Measurements from ENCODE around the gene FMO4.
"Not testable (repeated sequence)": the region's sequence is repeated elsewhere in the genome, so short reads cannot be mapped to it uniquely, and the experiment has no call there.

Gene FMO4

DNA sequence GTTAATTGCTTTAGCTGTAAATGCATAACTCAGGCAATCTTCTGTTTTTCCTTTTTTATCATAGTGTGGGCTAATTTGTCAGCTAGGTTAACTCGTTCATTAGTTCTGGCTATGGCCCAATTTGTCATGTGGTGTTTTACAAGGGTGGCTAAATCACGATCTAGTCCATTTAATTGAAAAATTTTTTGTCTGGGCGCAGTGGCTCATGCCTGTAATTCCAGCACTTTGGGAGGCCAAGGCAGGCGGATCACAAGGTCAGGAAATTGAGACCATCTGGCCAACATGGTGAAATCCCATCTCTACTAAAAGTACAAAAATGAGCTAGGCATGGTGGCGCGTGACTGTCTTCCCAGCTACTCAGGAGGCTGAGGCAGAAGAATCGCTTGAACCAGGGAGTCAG, 18.6 kb upstream of the FMO4 start:
- not testable (repeated sequence) for H3K9me3 ChIP-seq (ENCODE audit: control insufficient read depth, low read length); H3K9ac ChIP-seq (ENCODE audit: low read length); H3K4me3 ChIP-seq (ENCODE audit: low read length); H3K36me3 ChIP-seq (ENCODE audit: control insufficient read depth, insufficient read depth, low read length); H3K27me3 ChIP-seq (ENCODE audit: control insufficient read depth, insufficient read depth, low read length); H3K4me1 ChIP-seq (ENCODE audit: control insufficient read depth, insufficient read depth, low read length)

DNA sequence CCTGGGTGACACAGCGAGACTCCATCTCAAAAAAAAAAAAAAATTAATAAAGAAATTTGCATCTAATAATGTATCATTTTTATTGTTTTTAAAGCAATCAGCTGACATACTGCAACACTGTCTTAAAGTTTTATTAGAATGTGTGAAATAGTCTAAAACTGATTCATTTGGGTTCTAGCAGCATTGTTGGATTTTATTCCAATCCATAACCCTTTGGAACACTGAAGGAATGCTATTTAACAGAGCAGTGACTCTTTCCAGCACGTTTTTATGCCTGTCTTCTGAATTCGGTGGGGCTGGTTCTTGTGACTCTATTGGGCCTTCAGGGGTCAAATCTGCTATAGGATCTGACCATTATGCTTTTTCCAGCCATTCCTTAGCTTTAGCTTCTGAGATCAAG, 18.2 kb upstream of the FMO4 start:
- Histone ChIP-seq H3K9ac (ENCODE audit: low read length) (no peak overlapping the region), H3K4me1 (ENCODE audit: control insufficient read depth, insufficient read depth, low read length) (no peaks in the 10 kb centered on the region), H3K36me3 (ENCODE audit: control insufficient read depth, insufficient read depth, low read length) (no peaks in the 10 kb centered on the region), H3K9me3 (ENCODE audit: control insufficient read depth, low read length) (peaks cover 5% of the 10 kb centered on the region), H3K27me3 (ENCODE audit: control insufficient read depth, insufficient read depth, low read length) (no peaks in the 10 kb centered on the region), H3K4me3 (ENCODE audit: low read length) (no peak overlapping the region)

DNA sequence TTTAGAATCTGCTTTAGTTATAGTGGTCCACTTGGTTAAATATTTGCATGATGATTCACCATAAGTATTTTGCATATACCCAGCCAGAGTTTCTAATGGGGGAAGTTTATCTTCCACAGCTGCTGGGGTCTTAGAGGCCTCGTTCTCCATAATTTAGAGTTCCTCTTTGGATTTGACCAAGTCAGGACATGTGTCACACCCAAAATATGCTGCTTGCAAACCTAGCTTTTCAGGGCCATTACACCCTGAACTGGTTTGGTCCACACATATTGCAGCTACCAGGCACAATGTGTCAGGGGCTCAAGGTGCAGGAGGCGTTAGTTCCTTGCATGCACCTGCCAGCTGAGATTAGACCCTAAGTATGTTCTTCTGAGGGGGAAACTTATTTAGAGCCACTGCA, 17.1 kb upstream of the FMO4 start:
- H3K9me3 ChIP-seq (ENCODE audit: control insufficient read depth, low read length), result peaks cover 5% of the 10 kb centered on the region
- no peak overlapping the region for H3K9ac ChIP-seq (ENCODE audit: low read length)
- no peak overlapping the region for H3K4me3 ChIP-seq (ENCODE audit: low read length)
- H3K36me3 ChIP-seq (ENCODE audit: control insufficient read depth, insufficient read depth, low read length), result no peaks in the 10 kb centered on the region
- H3K4me1 ChIP-seq (ENCODE audit: control insufficient read depth, insufficient read depth, low read length), result no peaks in the 10 kb centered on the region
- no peaks in the 10 kb centered on the region for H3K27me3 ChIP-seq (ENCODE audit: control insufficient read depth, insufficient read depth, low read length)

DNA sequence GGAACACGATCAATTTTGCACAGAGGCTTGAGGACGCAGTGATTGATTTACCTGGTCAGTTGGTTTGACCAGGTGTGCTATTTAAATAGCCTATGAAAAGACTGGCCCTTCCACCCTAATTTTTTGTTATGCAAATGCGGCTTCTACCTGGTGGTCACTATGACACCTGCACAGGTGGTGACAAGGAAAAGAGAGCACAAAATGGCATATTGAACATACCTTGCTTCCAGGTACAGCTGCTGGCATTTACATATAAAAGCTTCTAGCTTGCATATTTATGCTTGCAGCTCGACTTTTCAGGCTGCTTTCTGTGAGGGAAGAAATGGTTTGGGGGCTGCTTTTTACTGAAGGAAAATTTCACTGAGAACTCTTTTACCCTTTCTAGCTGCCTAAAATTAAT, 15.3 kb upstream of the FMO4 start:
- no peaks in the 10 kb centered on the region for H3K36me3 ChIP-seq (ENCODE audit: control insufficient read depth, insufficient read depth, low read length)
- peaks cover 5% of the 10 kb centered on the region for H3K9me3 ChIP-seq (ENCODE audit: control insufficient read depth, low read length)
- no peak overlapping the region for H3K9ac ChIP-seq (ENCODE audit: low read length)
- no peaks in the 10 kb centered on the region for H3K4me1 ChIP-seq (ENCODE audit: control insufficient read depth, insufficient read depth, low read length)
- no peak overlapping the region for H3K4me3 ChIP-seq (ENCODE audit: low read length)
- no peaks in the 10 kb centered on the region for H3K27me3 ChIP-seq (ENCODE audit: control insufficient read depth, insufficient read depth, low read length)

DNA sequence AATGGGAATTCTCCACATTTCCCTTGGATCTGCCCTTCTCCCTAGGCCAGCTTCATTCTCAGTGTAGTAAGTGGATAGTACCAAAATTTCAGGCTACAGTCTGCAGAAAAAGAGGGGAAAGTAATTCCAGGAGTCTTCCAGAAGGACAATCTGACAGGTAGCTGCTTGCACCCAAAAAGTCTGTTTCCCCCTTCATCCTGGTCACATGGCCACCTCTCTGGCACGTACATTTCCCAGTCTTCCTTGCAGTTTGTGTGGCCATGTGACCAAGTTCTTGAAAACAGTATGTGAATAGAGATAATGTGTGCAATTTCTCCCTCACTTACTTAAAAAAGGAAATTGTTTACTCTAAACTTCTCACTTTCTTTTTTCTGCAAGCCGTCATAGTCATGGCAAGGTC, 14.6 kb upstream of the FMO4 start:
- Histone ChIP-seq H3K9ac (ENCODE audit: low read length) (no peak overlapping the region), H3K36me3 (ENCODE audit: control insufficient read depth, insufficient read depth, low read length) (no peaks in the 10 kb centered on the region), H3K4me3 (ENCODE audit: low read length) (no peak overlapping the region), H3K4me1 (ENCODE audit: control insufficient read depth, insufficient read depth, low read length) (no peaks in the 10 kb centered on the region), H3K27me3 (ENCODE audit: control insufficient read depth, insufficient read depth, low read length) (no peaks in the 10 kb centered on the region), H3K9me3 (ENCODE audit: control insufficient read depth, low read length) (peaks cover 5% of the 10 kb centered on the region)

DNA sequence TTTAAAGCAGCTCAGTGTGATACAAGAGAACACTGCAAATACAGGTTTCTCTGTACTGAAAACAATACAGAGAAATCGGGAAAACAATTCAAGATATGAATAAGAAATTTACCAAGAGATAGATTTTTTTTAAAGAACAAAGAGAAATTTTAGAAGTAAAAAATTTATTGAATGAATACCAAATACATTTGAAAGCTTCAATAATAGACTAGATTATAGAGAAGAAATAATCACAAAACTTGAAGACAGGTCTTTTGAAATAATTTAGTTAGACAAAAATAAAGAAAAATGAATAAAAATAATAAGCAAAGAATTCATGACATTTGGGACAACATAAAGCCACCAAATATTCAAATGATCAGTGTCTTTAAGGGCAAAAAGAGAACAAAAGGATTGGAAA, 13.6 kb upstream of the FMO4 start:
- peaks cover 5% of the 10 kb centered on the region for H3K9me3 ChIP-seq (ENCODE audit: control insufficient read depth, low read length)
- no peaks in the 10 kb centered on the region for H3K4me1 ChIP-seq (ENCODE audit: control insufficient read depth, insufficient read depth, low read length)
- no peaks in the 10 kb centered on the region for H3K36me3 ChIP-seq (ENCODE audit: control insufficient read depth, insufficient read depth, low read length)
- no peak overlapping the region for H3K9ac ChIP-seq (ENCODE audit: low read length)
- H3K27me3 ChIP-seq (ENCODE audit: control insufficient read depth, insufficient read depth, low read length), result no peaks in the 10 kb centered on the region
- no peak overlapping the region for H3K4me3 ChIP-seq (ENCODE audit: low read length)

DNA sequence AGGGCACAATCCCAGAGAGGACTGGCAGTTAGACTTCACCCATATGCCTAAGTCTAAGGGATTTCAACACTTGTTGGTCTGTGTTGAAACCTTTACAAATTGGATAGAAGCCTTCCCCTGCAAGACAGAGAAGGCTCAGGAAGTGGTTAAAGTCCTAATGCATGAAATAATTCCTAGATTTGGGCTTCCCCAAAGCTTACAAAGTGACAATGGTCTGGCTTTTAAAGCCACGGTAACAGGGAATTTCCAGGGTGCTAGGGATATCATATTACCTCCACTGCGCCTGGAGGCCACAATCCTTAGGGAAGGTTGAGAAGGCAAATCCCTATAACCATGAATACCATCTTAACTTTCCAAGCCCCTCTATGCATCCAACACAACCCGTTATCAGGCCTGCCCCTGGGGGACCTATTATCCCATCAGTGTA, 3.3 kb upstream of the FMO4 start:
- no peaks in the 10 kb centered on the region for H3K27me3 ChIP-seq (ENCODE audit: control insufficient read depth, insufficient read depth, low read length)
- no peak overlapping the region for H3K9ac ChIP-seq (ENCODE audit: low read length)
- no peaks in the 10 kb centered on the region for H3K36me3 ChIP-seq (ENCODE audit: control insufficient read depth, insufficient read depth, low read length)
- H3K9me3 ChIP-seq (ENCODE audit: control insufficient read depth, low read length), result no peaks in the 10 kb centered on the region
- no peak overlapping the region for H3K4me3 ChIP-seq (ENCODE audit: low read length)
- H3K4me1 ChIP-seq (ENCODE audit: control insufficient read depth, insufficient read depth, low read length), result peaks cover 5% of the 10 kb centered on the region

DNA sequence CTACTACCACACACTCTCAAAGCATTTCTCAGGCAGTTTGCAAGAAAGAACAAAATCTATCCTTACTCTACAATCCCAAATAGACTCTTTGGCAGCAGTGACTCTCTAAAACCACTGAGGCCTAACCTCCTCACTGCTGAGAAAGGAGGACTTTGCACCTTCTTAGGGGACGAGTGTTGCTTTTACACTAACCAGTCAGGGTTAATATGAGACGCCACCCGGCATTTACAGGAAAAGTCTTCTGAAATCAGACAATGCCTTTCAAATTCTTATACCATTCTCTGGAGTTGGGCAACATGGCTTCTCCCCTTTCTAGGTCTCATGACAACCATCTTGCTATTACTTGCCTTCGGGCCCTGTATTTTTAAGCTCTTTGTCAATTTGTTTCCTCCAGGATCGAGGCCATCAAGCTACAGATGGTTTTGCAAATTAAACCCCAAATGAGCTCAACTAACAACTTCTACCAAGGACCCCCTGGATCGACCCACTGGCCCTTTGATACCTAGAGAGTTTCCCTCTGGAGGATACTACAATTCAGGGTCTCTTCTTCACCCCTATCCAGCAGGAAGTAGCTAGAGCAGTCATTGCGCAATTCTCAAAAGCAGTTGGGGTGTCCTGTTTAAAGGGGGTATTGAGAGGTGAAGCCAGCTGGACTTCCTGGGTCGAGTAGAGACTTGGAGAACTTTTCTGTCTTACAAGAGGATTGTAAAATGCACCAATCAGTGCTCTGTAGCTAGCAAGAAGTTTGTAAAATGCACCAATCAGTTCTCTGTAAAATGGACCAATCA, 2.0 kb upstream of the FMO4 start:
- H3K4me3 ChIP-seq (ENCODE audit: low read length), result no peak overlapping the region
- peaks cover 5% of the 10 kb centered on the region for H3K4me1 ChIP-seq (ENCODE audit: control insufficient read depth, insufficient read depth, low read length)

DNA sequence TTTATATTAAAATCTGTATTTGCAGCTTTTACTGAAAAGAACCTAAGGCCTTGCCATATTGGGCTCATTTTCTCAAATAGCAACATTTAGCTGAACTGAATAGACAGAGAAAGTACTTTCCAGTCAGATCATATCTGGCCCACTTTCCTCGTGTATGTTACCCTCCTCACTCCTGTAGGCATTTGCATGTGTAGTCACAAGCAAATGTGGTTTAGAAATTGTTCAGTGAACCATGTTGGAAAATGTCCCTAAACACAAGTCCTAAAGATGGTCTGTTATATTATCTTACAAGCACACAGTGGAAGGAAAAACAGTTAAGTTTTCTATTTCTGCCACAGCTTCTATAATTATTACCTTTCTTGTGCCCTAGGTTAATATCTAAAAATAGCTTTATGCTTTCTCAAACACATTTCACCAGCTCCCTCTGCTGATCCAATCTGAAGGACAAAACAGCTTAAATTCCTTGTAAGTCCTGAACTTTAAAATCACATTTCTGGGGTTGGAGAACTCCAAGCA, 606 bp upstream of the FMO4 start:
- H3K9me3 ChIP-seq (ENCODE audit: control insufficient read depth, low read length), result no peaks in the 10 kb centered on the region
- H3K36me3 ChIP-seq (ENCODE audit: control insufficient read depth, insufficient read depth, low read length), result no peaks in the 10 kb centered on the region
- H3K4me3 ChIP-seq (ENCODE audit: low read length), result no peak overlapping the region
- no peaks in the 10 kb centered on the region for H3K27me3 ChIP-seq (ENCODE audit: control insufficient read depth, insufficient read depth, low read length)
- H3K9ac ChIP-seq (ENCODE audit: low read length), result peak overlapping the region; percentile 8
- H3K4me1 ChIP-seq (ENCODE audit: control insufficient read depth, insufficient read depth, low read length), result peaks cover 5% of the 10 kb centered on the region

More for the DNA sequence above, 2.0 kb upstream of the FMO4 start:
- Histone ChIP-seq H3K9ac (ENCODE audit: low read length) (no peak overlapping the region), H3K9me3 (ENCODE audit: control insufficient read depth, low read length) (no peaks in the 10 kb centered on the region), H3K27me3 (ENCODE audit: control insufficient read depth, insufficient read depth, low read length) (no peaks in the 10 kb centered on the region), H3K36me3 (ENCODE audit: control insufficient read depth, insufficient read depth, low read length) (no peaks in the 10 kb centered on the region)

DNA sequence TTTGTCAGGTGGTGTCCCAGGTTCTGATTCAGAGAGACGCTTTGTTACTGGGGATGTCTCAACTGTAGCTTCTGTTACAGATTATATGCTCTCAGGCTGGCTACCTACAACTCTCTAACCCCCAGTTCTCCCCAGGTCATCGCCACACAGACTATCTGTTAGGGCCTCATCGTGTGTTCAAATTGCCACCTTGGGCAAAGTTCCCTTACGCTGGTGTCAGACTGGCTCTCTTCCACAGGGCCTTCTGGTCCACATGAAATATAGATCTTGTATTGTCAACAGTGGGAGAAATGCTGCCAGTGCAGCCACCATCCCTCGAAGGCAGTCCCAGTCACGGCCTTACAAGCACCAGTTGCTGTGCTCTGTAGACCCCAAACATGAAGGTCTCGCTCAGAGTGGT, 15.3 kb downstream of the FMO4 start:
- Histone ChIP-seq H3K9ac (ENCODE audit: low read length) (no peak overlapping the region), H3K4me1 (ENCODE audit: control insufficient read depth, insufficient read depth, low read length) (no peaks in the 10 kb centered on the region), H3K9me3 (ENCODE audit: control insufficient read depth, low read length) (no peaks in the 10 kb centered on the region), H3K36me3 (ENCODE audit: control insufficient read depth, insufficient read depth, low read length) (no peaks in the 10 kb centered on the region), H3K27me3 (ENCODE audit: control insufficient read depth, insufficient read depth, low read length) (no peaks in the 10 kb centered on the region), H3K4me3 (ENCODE audit: low read length) (no peak overlapping the region)

DNA sequence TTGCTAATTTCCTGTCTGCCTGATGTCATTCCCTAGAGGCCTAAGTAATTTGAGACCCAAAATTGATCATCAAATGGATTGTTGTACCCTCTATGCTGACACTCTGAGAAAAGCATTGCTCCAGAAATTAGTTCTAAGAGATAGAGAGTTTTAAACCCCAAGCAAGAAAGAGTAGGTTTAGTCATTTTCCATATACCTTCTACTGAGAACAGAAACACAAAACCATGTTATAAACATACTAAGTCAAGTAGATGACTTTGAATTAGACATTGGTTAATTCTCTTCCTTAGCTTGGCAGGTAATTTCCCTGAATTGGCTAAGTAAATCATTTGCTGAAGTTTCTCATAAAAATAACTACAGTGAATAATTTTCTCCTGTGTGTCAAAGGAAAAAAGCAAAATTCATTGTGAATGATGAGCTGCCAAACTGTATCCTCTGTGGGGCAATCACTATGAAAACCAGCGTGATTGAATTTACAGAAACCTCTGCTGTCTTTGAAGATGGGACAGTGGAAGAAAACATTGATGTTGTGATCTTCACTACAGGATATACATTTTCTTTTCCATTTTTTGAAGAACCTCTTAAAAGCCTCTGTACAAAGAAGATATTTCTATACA, 20.1 kb downstream of the FMO4 start:
- H3K9me3 ChIP-seq (ENCODE audit: control insufficient read depth, low read length), result no peaks in the 10 kb centered on the region
- no peaks in the 10 kb centered on the region for H3K27me3 ChIP-seq (ENCODE audit: control insufficient read depth, insufficient read depth, low read length)
- H3K4me3 ChIP-seq (ENCODE audit: low read length), result no peak overlapping the region
- no peaks in the 10 kb centered on the region for H3K36me3 ChIP-seq (ENCODE audit: control insufficient read depth, insufficient read depth, low read length)
- no peaks in the 10 kb centered on the region for H3K4me1 ChIP-seq (ENCODE audit: control insufficient read depth, insufficient read depth, low read length)
- no peak overlapping the region for H3K9ac ChIP-seq (ENCODE audit: low read length)

DNA sequence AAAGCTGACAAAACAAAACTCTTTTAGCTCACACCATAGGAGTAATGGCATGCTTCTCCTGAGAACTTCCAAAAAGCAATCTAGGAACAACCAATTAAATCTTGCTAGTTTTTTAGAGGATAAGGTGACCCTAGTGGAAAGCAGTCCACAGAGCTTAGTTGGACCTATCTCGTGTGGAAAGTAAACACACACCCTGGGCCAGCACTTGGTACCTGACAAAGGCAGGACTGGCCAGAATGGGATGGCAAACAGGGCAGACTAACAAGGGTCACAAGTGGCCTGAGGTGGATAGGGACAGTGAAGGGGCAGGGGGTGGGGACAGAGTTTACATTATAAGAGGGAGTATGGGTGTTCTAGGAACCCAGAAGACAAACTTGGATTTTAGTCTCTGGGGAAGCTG, 22.0 kb downstream of the FMO4 start:
- no peaks in the 10 kb centered on the region for H3K4me1 ChIP-seq (ENCODE audit: control insufficient read depth, insufficient read depth, low read length)
- H3K36me3 ChIP-seq (ENCODE audit: control insufficient read depth, insufficient read depth, low read length), result no peaks in the 10 kb centered on the region
- no peak overlapping the region for H3K9ac ChIP-seq (ENCODE audit: low read length)
- no peaks in the 10 kb centered on the region for H3K27me3 ChIP-seq (ENCODE audit: control insufficient read depth, insufficient read depth, low read length)
- no peak overlapping the region for H3K4me3 ChIP-seq (ENCODE audit: low read length)
- H3K9me3 ChIP-seq (ENCODE audit: control insufficient read depth, low read length), result no peaks in the 10 kb centered on the region
